DND-41 (cell line): ENCODE results near the gene TFAP2A.
A peak's percentile ranks its signal among the peaks of the same experiment; 100 is the strongest.

Experiments
- EZH2 ChIP-seq: IDR thresholded peaks from 3 replicates; pipeline ENCODE4 v1.6.1; 2012; ENCODE audit warnings: borderline replicate concordance, low read depth, mild to moderate bottlenecking, moderate library complexity, low read length, inconsistent platforms; ENCODE audit not compliant: severe bottlenecking
- TF ChIP-seq, protein P1 (sequence below): IDR thresholded peaks from 2 replicates; pipeline ENCODE4 v1.5.1; 2012; ENCODE audit warnings: borderline replicate concordance, low read length, moderate library complexity, mild to moderate bottlenecking; ENCODE audit not compliant: poor library complexity, severe bottlenecking; ENCODE audit errors: extremely low read depth

- TF ChIP-seq, protein P1, sequence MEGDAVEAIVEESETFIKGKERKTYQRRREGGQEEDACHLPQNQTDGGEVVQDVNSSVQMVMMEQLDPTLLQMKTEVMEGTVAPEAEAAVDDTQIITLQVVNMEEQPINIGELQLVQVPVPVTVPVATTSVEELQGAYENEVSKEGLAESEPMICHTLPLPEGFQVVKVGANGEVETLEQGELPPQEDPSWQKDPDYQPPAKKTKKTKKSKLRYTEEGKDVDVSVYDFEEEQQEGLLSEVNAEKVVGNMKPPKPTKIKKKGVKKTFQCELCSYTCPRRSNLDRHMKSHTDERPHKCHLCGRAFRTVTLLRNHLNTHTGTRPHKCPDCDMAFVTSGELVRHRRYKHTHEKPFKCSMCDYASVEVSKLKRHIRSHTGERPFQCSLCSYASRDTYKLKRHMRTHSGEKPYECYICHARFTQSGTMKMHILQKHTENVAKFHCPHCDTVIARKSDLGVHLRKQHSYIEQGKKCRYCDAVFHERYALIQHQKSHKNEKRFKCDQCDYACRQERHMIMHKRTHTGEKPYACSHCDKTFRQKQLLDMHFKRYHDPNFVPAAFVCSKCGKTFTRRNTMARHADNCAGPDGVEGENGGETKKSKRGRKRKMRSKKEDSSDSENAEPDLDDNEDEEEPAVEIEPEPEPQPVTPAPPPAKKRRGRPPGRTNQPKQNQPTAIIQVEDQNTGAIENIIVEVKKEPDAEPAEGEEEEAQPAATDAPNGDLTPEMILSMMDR = peak; percentile 66
- TF ChIP-seq EZH2 = no peak
Measured at GRCh38 chr6:10429638-10430427, 15.0 kb upstream of the TFAP2A start.
